ENCODE data around the gene NXNL2.

DNA sequence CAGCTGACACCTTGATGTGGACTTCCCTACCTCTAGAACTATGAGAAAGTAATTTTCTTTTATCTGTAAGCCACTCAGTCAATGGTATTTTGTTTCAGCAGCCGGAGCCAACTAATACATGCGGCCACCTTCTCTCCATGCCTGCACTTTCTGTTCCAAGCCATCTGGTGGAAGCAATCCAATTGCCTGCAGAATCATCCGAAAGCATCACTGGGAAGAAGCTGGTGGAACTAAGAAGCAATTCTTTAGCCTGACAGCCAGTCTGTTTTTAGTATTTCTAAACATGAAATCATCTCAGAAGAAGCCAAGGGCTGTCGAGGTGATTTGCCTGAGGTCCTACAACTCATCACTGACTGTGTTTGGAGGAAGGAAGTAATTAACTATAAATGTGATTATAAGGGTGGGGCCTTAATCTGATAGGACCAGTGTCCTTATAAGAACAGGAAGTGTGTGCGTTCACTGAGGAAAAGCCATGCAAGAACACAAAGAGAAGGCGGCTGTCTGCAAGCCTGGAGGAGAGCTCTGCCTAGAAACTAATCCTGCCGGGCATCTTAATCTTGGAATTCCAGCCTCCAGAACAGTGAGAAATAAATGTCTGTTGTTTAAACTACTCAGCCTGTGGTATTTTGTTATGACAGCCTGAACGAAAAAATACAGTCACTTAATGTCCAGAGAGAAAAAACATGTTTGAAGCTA lies 49.1 kb downstream of the NXNL2 start:
- TF ChIP-seq, protein P1, sequence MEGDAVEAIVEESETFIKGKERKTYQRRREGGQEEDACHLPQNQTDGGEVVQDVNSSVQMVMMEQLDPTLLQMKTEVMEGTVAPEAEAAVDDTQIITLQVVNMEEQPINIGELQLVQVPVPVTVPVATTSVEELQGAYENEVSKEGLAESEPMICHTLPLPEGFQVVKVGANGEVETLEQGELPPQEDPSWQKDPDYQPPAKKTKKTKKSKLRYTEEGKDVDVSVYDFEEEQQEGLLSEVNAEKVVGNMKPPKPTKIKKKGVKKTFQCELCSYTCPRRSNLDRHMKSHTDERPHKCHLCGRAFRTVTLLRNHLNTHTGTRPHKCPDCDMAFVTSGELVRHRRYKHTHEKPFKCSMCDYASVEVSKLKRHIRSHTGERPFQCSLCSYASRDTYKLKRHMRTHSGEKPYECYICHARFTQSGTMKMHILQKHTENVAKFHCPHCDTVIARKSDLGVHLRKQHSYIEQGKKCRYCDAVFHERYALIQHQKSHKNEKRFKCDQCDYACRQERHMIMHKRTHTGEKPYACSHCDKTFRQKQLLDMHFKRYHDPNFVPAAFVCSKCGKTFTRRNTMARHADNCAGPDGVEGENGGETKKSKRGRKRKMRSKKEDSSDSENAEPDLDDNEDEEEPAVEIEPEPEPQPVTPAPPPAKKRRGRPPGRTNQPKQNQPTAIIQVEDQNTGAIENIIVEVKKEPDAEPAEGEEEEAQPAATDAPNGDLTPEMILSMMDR (conservative IDR thresholded peaks at IDR 0.05; ENCODE audit: low read depth, low read length) = no peak
- TF ChIP-seq EZH2 (IDR thresholded peaks at IDR 0.05; ENCODE audit: low read length, unreplicated experiment) (no peak), EZH2phosphoT487 (IDR thresholded peaks at IDR 0.05; ENCODE audit: borderline replicate concordance, low read length) (no peak)
